ENCODE data around the gene NEURL1B.

DNA sequence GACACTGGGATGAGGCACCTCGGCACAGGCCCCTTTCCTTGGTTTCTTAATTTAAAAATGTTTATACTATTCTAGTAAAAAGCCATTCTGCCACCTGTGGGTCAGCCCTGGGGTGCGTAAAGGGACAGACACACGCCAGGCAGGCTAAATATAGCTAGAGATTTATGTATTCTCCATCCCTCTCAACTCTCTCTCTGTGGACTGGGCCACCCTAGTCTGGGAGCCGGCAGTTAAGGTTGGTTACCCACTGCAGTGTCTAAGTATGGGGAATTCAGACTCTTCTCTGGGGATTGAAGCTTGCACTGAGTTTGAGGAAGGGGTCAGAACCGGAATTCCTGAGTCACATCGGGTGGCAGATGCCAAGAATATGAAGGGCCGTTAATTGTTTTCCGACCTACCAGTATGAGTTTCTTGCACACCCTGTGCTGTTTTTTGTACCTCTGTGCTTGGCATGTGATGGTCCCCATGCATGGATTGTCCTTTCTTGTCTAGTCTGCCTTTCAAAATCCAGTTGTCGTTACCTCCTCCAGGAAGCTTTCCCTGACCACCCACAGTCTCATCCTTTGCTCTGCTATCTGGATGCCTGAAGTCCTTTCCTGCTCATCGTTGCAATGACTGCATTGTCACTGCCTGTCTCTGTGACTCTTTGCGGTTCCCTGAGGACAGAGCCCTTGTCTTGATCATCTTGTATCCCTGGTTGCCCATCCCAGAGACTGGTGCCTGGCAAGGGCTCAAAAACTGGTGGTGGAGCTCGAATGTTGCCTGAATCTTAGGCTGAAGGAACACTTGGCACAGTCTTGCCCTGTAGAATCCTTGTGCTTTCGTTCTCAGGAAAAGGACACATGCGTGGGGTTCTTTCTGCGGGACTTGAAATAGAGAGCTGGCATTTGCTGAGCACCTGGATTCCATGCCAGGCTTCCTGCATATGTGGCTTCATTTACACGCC, 2.1 kb downstream of the NEURL1B start:
- no peak for TF ChIP-seq CTCF (conservative IDR thresholded peaks at IDR 0.05 in 1 of 2, IDR thresholded peaks at IDR 0.05 in 1 of 2; ENCODE audit: extremely low read depth in 1 of 2, insufficient read depth in 1 of 2, low read depth in 1 of 2, low read length in 2 of 2)
- TF ChIP-seq EZH2 (IDR thresholded peaks at IDR 0.05; ENCODE audit: borderline replicate concordance, low read length) = no peak
